Measurements from ENCODE around the gene LRP1B. TPM values are rescaled to one million over a fixed set of nuclear protein-coding genes. Genes with fewer than 3 reads are reported as not detected.
A peak's percentile ranks its signal among the peaks of the same experiment; 100 is the strongest.
"Not testable (repeated sequence)": the region's sequence is repeated elsewhere in the genome, so short reads cannot be mapped to it uniquely, and the experiment has no call there.

Gene LRP1B
- total RNA-seq, 1 experiment from 2014 or later, result 0.03 TPM

DNA sequence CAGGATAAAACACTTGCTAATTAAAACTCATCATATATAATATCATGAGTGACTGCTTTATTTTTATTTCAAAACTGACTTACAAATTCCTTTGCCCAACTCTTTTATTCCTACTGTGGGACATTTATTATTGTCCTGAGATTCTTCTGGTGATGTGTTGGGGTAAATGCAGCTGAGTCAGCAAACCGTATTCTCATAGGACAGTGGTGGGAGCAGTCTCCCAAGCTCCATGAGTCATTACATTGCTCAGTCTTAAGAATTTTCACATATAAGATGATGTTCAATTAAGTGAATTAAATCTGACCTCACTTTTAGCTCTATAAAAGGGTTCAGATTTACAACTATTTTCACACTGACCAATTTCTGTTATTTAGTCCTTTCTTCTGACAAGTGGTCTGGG is 1530.7 kb downstream of the LRP1B start:
- in situ Hi-C loops (cut with HindIII; ENCODE audit: low pct_unique_long_range_greater_than_20kb, low sequenced_read_pairs), result no loop called here
- no peak for DNase-seq (ENCODE audit: low read depth, low spot score)

DNA sequence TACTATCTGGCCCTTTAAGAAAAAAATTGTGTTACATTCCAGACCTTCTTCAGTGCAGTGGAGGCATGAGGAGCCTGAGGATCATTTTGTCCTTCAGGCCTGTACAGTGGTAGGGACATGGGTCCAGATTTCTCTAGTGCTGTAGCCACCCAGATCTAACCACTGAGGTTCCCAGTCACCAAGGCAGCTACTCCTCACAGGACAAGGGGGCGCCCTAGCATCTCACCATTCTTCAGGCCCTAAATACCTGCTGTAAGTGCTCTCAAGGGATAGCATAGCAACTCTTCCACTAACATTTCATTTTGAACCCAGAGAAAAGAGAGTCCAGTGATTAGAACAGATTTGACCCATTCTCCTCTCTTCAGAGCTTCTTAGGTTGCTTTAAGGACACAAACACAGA is 1533.0 kb downstream of the LRP1B start:
- in situ Hi-C loops (cut with HindIII; ENCODE audit: low pct_unique_long_range_greater_than_20kb, low sequenced_read_pairs), result no loop called here

DNA sequence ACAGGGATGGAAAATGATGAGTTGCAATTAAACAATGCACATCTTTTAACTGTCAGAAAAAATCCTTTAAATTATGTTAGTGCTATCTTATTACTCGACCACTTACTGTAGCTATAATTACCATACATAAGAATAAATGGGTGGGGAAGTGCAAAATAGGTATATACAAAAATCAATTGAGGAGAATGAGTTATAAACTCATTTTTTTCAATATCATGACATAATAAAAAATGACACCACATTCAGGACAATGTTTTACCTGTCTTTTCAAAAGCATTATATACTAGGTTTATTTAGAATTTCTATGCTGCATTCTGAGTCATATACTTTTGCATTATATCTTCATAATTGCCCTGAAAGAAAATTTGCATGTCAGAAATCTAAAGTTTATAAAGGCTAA is 1533.6 kb downstream of the LRP1B start:
- in situ Hi-C loops (cut with HindIII; ENCODE audit: low pct_unique_long_range_greater_than_20kb, low sequenced_read_pairs), result no loop called here
- DNase-seq (ENCODE audit: low read depth, low spot score), result no peak

More for the DNA sequence above, 1533.0 kb downstream of the LRP1B start:
- no peak for DNase-seq (ENCODE audit: low read depth, low spot score)

DNA sequence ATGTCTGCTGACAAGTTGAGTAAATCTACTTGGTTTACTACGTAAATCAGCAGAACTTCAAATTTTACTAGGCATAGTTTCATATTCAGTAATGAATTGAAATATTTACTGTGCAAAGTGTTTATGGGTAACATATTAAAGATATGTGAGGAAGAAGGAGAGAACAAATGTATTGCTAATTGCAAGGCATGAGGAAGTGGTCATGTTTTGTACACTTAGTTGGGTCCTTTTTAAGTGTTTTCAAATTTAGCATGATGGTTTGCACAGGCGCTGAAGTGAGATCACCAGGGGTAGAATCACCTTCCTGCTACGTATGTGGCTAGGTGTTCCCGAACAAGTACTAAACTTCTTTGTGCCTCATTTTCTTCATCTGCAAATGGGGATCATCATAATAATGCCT is 1534.4 kb downstream of the LRP1B start:
- DNase-seq (ENCODE audit: low read depth, low spot score), result no peak
- in situ Hi-C loops (cut with HindIII; ENCODE audit: low pct_unique_long_range_greater_than_20kb, low sequenced_read_pairs), result no loop called here

DNA sequence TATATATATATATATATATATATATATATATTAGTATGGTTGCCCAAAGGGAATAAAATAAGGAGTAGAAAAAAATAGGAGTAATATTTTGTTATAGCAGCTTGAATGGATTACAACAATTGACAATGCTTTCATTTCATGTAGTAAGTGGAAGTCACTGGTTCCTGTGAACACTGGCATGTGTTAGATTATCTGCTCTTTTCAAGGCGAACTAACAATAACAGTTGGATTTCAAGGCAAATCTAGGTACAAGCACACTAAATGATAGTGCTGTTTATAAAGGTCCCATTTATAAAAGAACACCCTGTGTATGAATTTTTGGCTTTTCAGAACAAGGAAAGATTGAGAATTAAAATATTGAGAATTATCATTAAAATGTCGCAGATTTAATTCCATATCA is 1535.7 kb downstream of the LRP1B start:
- in situ Hi-C loops (cut with HindIII; ENCODE audit: low pct_unique_long_range_greater_than_20kb, low sequenced_read_pairs), result no loop called here
- DNase-seq (ENCODE audit: low read depth, low spot score), result no peak

DNA sequence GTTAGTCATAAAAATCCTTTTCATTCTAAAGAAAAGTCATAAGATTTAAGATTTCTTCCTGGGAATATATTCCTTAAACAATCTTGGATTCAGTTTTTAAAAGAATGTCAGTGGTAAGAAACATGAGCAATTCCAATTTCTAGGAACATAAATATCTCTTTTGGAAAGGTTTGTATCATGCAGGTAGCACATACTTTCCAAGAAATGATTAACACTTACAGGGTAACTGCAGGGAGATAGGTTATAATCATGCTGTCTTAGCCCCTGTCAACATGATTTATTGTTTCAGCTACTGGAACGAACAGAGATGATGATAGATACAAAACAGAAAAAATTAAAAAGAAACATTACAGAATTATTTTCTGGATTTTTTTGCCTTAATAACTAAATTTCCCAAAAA is 1537.7 kb downstream of the LRP1B start:
- in situ Hi-C loops (cut with HindIII; ENCODE audit: low pct_unique_long_range_greater_than_20kb, low sequenced_read_pairs), result no loop called here
- no peak for DNase-seq (ENCODE audit: low read depth, low spot score)

DNA sequence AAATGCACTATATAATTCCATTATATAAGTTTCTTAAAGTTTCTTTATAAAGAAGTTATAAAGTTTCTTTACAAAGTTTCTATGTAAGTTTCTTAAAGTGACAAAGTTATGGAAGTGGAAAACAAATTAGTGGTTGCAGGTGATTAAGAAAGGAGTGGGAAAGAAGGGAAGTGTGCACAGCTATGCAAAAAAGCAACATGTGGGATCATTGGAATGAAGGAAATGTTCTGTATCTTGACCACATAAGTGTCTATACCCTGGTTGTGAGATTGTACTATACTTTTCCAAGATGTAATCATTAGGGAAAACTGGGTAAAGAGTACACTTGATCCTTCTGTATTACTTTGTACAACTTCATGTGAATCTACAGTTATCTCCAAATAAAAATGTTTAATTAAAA is 1541.1 kb downstream of the LRP1B start:
- no peak for DNase-seq (ENCODE audit: low read depth, low spot score)
- in situ Hi-C loops (cut with HindIII; ENCODE audit: low pct_unique_long_range_greater_than_20kb, low sequenced_read_pairs), result no loop called here

DNA sequence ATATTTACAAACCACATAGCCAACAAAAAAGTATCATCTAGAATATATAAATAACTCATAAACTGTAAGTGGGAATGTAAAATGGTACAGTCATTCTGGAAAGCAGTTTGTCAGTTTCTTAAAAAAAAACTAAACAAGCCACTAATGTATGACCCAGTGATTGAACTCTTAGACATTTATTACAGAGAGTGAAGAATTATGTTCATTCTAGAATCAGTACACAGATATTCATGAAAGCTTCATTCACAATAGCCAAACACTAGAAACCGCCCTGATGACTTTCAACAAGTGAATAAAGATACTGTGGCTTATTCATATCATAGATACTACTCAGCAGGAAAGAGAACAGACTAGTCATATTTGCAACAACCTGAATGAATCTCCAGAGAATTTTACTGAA is 1541.5 kb downstream of the LRP1B start:
- peak; percentile 37 for DNase-seq (ENCODE audit: low read depth, low spot score)

DNA sequence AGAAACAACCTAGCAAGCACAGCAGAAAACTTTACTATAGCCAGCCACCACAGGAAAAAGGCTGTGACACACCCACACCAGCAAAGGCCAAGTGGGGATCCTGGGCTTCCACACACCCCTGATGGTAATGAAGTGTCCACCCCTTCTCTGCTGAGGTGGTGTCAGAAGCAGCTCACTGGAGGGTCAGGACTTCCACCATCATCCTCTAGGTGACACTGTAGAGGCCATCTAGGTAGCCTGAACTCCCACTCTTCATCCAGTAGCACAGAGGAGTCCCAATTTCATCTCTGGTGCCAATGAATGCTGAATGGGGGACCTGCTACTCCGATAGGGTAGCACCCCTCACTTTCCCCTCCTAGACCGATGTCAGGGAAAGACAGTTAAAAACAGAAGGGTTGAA is 1544.4 kb downstream of the LRP1B start:
- in situ Hi-C loops (cut with HindIII; ENCODE audit: low pct_unique_long_range_greater_than_20kb, low sequenced_read_pairs), result no loop called here
- peak; percentile 71 for DNase-seq (ENCODE audit: low read depth, low spot score)

More for the DNA sequence above, 1541.5 kb downstream of the LRP1B start:
- in situ Hi-C loops (cut with HindIII; ENCODE audit: low pct_unique_long_range_greater_than_20kb, low sequenced_read_pairs), result no loop called here

DNA sequence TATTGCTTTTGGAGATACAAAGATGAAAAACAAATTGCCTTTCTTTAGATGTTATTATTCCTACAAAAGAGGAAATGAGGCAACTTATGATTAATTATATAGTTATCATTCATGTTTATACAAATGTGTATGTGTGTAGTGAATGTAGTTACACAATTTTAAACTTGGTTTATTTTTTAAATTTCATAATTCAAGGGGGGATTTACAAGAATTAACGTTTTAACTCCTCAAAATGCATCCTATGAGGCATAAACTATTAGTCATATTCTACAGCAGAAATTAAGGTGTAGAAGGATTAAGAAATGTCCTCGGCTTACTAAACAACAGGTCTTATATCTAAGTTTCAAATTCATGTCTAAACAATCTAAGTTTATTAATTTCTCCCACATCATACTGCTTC is 1545.8 kb downstream of the LRP1B start:
- in situ Hi-C loops (cut with HindIII; ENCODE audit: low pct_unique_long_range_greater_than_20kb, low sequenced_read_pairs), result no loop called here

DNA sequence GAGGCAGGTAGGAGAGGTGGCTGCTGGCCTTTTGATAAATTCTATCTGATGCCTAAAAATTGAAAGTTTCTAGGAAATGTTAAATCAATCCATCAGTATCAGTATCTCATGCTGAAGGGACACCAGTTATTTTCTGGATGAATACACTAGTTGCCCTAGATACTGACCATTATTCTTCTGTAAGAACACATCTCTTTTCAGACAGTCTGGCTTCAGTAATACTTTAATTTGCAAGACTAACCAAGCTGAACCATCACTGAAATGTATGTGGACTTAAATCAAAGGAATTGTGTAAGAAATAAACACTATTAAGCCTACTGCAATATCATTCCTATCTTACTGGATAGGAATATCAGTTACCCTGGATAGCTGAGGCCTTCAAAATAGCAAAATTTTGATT is 1546.3 kb downstream of the LRP1B start:
- no peak for DNase-seq (ENCODE audit: low read depth, low spot score)
- in situ Hi-C loops (cut with HindIII; ENCODE audit: low pct_unique_long_range_greater_than_20kb, low sequenced_read_pairs), result no loop called here

More for the DNA sequence above, 1545.8 kb downstream of the LRP1B start:
- no peak for DNase-seq (ENCODE audit: low read depth, low spot score)

DNA sequence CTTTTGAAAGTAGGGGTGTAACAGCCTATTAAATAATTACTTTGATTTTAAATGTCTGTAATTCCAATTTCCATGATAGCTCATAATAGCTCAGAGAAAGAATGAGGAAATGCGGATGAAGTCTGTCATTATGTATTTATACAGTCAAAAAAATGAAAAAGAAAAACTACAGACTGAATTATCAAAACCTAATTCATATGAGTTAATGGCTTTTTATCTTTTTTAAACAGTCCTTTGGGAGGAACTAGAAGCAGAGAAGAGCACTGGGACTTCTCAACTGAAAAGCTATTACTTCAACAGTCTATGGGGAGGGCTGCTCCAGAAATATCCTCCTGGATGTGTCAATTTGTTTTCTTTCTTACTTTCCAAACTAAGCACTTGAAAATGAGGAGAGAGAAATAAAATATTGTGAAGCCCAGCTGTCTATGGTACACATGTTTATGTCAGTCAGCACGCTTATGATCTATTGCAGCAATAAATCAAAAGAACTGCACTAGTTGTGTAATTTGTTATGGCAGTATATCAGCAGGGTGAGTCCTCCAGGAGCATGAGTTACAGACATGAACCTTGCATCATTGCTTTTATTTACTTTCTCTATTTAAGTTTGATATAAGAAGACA is 1550.2 kb downstream of the LRP1B start:
- in situ Hi-C loops (cut with HindIII; ENCODE audit: low pct_unique_long_range_greater_than_20kb, low sequenced_read_pairs), result no loop called here
- no peak for DNase-seq (ENCODE audit: low read depth, low spot score)

DNA sequence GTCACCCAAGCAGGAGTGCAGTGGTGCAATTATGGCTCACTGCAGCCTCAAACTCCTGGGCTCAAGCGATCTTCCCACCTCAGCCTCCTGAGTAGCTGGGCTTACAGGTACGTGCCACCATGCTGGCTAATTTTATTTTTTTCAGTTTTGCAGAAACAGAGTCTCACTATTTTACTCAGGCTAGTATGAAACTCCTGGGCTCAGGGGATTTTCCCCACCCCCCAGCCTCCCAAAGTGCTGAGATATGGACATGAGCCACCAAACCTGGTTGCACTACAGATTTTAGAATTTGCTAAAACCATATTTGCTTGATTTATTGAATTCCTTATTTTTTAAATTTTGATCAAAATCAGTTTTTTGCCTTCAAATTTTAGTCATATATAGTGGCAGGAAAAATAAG is 1553.4 kb downstream of the LRP1B start:
- DNase-seq (ENCODE audit: low read depth, low spot score), result no peak
- in situ Hi-C loops (cut with HindIII; ENCODE audit: low pct_unique_long_range_greater_than_20kb, low sequenced_read_pairs), result no loop called here

DNA sequence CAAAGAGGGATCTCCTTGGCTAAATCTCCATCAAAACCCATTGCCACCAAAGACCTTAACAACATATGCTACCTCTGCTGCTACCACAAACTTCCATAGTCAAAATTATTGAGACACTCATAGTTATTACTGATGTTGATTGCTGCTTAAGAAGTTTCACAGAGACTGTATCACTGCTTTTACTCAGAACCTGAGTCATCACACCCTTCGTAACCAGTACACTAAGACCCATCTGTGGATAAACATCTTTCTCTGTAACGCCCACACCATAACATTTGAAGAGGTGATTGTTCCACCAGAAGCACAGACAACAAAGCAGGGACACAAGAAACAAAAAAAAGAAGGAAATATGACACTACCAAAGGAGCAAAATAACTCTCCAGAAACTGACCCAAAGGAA is 1563.1 kb downstream of the LRP1B start:
- in situ Hi-C loops (cut with HindIII; ENCODE audit: low pct_unique_long_range_greater_than_20kb, low sequenced_read_pairs), result no loop called here
- DNase-seq (ENCODE audit: low read depth, low spot score), result no peak

DNA sequence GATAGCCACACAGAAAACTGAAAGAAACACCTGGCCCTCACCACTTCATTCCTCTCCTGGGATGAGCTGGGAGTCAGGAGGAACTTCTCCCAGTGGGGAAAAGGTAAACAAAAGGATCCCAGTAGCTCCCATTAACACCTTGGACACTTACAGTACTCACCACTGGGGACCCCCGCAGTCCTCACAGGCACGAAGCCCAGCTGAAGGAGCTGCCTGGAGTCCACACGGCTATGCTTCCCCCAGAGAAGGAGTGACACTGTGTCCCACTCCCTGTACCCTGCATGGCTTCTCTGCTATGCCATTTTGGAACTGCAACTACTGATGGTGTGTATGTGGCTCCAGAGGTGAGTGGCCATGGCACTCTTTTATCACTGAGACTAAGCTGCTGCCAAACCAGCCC is 1565.1 kb downstream of the LRP1B start:
- in situ Hi-C loops (cut with HindIII; ENCODE audit: low pct_unique_long_range_greater_than_20kb, low sequenced_read_pairs), result no loop called here
- DNase-seq (ENCODE audit: low read depth, low spot score), result no peak

DNA sequence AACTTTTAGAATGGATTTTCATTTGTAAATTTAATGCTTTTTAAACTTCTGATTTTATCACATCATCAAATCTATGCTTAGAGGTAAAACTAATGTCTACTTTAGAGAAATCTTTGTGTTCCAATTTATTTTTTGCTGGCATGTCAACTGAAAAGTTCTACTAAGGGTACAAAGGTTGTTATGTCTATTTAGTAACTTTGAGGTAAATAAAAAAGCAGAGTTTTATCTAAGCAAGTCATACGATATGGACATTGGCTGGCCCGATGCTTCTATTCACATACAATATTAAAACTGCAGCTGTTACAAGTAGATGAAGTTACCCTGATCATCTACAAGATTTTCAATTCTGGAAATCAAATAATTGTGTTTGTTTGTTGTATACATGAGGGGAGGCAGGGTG is 1575.1 kb downstream of the LRP1B start:
- DNase-seq (ENCODE audit: low read depth, low spot score), result no peak
- in situ Hi-C loops (cut with HindIII; ENCODE audit: low pct_unique_long_range_greater_than_20kb, low sequenced_read_pairs), result no loop called here

DNA sequence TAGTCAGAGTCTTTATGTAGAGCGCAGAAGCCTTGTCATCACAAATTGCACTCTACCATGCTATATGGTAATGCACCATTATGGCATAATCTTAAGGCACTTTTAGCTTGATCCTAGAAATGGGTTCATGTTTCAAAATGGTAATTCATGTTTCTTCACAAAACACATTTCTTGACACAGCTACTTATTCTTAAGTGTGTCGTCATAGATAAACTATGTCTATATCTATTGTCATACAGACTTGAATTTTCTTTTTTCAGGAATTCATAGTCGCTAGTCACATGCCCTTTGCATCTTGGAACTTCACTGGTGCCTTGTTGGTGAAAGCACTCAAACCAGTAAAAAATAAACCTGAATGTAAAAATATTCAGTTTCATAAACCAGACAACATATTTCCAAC is 1578.2 kb downstream of the LRP1B start:
- DNase-seq (ENCODE audit: low read depth, low spot score), result no peak
- in situ Hi-C loops (cut with HindIII; ENCODE audit: low pct_unique_long_range_greater_than_20kb, low sequenced_read_pairs), result no loop called here

DNA sequence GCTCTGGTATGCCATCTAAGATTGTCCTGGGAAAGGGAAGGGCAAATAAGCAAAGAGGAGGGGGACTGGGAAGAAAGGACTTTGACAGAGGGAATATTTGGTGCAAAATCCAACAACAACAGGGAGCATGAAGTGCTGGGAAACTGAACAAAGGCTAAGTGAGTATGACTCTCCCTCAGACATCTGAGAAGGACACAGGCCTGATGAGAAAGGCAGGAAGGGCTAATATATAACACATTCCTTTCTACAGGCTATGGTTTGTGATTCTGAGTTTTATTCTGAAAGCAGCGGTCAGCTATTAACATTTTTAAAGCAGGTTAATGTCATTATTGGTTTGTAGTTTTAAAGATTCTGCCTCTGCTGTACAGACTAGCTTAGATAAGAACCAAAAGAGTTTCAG is 1579.5 kb downstream of the LRP1B start:
- DNase-seq (ENCODE audit: low read depth, low spot score), result no peak
- in situ Hi-C loops (cut with HindIII; ENCODE audit: low pct_unique_long_range_greater_than_20kb, low sequenced_read_pairs), result no loop called here

DNA sequence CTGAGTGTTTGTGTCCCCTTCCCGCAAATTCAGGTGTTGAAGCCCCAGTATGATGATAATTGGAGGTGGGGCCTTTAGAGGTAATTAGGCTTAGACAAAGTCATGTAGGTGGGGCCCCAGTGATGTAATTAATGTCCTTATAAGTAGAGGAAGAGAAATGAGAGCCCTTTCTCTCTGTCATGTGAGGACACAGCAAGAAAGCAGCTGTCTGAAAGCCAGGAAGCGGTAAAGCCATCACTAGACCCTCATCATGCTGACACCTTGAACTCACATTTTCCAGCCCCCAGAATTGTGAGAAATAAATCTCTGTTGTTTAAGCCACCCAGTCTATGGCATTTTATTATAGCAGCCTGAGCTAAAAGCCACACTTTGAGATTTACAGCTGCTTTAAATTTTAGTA is 1580.0 kb downstream of the LRP1B start:
- no peak for DNase-seq (ENCODE audit: low read depth, low spot score)
- in situ Hi-C loops (cut with HindIII; ENCODE audit: low pct_unique_long_range_greater_than_20kb, low sequenced_read_pairs), result no loop called here

DNA sequence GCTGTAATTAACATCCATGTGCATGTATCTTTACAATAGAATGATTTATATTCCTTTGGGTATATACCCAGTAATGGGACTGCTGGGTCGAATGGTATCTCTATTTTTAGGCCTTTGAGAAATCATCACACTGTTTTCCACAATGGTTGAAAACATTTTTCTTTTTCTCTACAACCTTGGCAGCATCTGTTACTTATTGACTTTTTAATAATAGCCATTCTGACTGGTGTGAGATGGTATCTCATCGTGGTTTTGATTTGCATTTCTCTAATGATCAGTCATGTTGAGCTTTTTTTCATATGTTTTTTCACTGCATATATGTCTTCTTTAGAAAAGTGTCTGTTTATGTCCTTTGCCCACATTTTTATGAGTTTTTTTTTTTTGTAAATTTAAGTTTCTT is 1586.0 kb downstream of the LRP1B start:
- in situ Hi-C loops (cut with HindIII; ENCODE audit: low pct_unique_long_range_greater_than_20kb, low sequenced_read_pairs), result not testable (repeated sequence)

More for the DNA sequence above, 1586.0 kb downstream of the LRP1B start:
- DNase-seq (ENCODE audit: low read depth, low spot score), result not testable (repeated sequence)

Measured in SK-MEL-5 (cell line).